HG03108 (cell line): Measurements from ENCODE around the gene CANT1.
A peak's percentile ranks its signal among the peaks of the same experiment; 100 is the strongest.

Experiments
- ATAC-seq: cut with Tn5 transposase; IDR thresholded peaks from one replicate; pipeline ENCODE4 v1.9.1; 2021; ENCODE audit warnings: moderate library complexity; ENCODE audit not compliant: unreplicated experiment

The CANT1 gene

DNA sequence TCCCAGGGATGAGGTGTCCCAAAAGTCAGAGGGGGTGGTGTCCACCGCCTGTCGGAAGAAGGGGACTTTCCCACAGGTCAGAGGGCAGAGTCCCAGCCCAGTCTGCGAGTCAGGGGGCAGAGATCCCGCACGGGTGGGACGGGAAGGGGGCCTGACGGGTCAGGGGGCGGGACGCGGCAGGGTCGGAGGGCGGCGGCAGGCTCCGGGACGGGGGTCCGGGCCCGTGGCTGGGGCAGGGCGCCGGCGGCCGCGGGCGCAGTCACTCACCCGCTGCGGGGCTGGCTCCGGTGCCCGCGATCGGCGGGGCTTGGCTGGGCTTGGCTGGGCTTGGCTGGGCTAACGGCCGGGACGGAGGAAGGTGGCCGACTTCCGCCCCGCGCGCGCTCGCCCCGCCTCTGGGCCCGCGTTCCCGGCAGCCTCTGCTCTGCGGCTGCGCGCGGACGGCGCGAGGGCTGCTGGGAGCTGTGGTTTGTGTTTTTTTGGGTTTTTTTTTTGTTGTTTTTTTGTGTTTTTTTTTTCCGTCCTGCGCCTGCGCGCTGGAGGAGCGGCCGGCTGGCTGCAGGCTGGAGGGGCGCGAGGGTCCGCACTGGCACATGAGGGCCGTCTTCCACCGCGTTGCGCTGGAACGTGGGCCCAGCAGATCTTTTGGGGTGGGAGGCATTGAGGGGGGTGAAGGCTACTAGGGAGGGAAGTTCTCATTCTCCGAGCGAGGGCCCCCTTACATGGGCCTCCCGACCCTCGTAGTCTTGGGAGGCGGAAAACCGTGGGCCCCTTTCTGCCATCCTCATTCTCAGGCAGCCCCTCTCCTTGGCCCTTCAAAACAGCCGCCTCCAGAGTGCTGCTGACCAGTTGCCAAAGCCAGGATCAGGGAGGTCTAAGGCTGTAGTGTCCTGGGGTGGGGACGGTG is at the start of gene CANT1:
Gene CANT1 (minus strand): TSS at position 368 of the 907 bp plus-strand sequence. CDS start 12,142 bp downstream, outside the sequence.
- peak; percentile 89 for ATAC-seq

DNA sequence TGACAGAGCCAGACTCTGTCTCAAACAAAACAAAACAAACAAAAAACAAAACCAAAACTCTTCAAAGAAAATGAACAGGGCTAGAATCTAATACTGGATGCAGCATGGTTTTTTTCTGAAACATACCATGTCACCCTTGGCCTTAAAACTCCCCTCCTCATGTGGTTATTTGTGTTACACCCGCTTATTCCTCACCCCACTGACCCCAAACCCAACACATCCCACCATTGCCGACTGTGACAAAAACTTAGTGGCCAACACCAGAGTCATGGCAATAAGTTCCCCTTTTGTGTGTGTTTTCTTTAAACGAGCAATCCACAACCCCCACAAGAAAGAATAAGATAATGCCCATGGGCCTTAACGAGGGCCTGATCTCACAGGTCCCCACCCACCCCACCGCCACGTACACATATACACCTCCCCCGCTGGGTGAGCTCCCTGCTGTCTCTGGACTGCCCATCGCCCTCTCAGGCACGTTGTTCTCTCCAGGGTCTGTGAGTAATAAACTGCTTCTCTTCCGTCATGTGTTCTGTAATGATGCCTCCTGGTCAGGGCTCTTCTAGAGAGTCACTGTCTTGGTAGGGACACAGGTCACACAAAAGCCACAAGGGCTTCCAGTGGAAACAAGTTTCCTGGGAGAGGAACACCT is 48.3 kb upstream of the CANT1 start:
- no peak for ATAC-seq

DNA sequence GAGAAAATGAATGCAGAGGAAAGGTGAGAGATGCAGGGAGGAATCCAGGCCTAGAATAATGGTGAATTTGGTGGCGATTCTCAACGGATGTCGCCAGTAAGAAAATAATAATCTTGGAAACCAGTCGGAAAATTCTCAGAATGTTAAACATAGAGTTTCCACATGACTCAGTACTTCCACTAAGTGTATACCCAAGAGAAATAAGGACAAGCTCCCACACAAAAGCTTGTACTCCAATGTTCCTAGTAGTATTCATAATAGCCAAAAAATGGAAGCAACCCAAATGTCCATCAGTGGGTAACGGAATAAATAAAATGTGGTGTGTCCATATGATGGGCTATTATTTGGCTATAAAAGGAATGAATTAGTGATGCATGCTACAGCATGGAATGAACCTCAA is 45.6 kb upstream of the CANT1 start:
- no peak for ATAC-seq

DNA sequence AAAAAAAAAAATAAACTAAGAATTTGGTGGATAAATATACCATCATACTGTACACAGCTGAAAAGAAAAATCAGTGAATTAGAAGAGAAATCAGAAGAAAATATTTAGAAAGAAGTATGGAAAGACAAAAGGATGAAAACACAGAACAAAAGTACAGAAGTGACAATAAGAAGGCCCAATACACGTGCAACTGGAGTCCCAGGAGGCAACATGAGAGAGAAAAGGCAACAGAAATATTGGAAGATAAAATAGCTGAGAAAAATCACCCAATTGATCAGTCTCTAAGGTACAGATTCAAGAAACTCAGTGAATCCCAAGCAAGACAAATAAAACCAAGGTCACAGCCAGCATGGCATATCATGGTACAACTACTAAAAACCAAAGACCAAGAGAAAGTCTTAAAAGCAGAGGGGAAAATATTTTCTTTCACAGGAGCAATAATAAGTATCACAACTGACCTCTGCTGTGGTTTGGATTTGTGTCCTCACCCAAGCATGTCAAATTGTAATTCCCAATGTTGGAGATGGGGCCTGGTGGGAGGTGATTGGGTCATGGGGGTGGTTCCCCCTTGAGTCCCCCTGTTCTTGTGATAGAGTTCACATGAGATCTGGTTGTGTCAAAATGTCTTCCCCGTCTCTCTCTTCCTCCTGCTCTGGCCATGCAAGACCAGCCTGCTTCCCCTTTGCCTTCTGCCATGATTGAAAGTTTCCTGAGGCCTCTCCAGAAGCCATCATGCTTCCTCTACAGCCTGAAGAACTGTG is 44.8 kb upstream of the CANT1 start:
- no peak for ATAC-seq

DNA sequence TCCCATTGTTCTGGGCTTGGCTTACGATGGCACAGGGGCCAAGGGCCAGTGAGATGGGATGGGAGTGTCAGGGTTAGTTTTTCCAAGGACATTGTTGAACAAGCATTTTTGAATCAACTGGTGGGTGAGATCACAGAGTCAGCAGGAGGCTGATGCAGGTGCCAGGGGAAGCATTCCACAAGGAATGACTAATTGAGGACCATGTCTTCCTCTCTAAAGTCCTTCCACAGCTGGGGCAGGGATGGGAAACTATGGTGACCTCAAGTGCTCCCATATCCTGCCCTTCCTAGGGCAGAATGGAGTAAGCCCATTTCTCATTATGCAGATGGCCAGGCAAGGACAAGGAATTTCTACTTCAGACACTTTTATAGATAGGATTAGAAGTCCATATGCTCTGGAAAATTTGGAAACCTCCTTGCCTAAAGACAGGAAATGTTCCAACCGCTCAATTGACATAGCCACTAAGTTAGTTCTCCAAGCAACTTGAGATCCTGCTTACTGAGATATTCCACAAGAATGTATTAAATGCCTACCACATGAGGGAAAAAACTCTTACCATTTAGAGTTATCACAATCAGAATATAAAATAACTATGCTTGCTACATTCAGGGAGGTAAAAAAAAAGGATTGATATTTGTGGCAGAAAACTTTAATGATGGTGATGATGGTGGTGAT is 43.8 kb upstream of the CANT1 start:
- ATAC-seq, result no peak

DNA sequence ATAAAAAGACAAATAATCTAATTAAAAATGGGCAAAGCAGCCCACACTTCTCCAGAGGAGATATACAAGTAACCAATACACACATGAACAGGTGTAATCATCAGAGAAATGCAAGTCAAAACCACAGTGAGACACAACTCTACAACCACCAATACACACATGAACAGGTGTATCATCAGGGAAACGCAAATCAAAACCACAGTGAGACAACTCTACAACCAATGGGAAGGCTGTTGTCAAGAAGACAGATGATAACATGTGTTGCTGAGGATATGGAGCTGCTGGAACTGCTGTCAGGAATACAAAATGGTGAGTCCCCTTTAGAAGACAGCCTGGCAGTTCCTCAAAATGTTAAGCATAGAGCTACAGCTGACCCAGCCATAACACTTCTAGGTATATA is 42.6 kb upstream of the CANT1 start:
- ATAC-seq, result no peak

DNA sequence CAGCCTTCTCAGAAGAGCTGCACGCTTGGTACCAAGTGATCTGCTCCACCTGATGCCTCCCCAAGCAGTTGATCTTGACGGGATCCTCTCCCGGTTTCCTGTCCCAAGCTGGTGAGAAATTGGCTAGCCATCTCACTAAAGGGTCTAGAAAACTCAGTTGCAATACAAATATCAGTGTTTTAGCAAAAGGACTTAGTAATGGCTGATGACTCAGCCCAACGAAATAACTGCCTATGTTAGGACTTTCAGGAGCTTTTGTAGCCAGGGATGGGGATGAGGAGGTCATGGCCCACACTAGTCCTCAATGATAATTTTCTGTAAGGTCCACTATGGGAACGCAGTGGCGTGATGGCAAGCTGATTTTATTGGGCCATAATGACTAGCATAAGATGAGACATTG is 41.7 kb upstream of the CANT1 start:
- no peak for ATAC-seq

DNA sequence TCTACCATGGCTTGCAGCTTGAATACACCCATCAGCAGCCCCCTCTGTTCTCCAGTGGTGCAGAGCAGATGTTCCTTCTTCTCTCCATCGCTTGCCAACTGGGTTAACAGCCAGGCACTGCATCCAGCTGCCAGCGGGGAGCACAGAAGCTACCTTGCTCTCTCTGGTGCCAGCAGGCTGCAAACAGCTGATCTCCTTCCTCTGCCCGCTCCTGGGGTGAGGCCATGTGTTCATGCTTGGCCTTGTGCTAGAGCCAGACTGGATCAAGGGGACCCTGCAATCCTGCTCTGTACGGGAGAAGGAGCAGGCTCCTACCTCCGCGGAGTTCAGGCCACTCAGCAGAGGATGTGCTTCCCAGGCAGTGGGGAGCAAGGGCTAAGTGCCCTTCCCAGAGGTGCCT is 41.0 kb upstream of the CANT1 start:
- no peak for ATAC-seq

DNA sequence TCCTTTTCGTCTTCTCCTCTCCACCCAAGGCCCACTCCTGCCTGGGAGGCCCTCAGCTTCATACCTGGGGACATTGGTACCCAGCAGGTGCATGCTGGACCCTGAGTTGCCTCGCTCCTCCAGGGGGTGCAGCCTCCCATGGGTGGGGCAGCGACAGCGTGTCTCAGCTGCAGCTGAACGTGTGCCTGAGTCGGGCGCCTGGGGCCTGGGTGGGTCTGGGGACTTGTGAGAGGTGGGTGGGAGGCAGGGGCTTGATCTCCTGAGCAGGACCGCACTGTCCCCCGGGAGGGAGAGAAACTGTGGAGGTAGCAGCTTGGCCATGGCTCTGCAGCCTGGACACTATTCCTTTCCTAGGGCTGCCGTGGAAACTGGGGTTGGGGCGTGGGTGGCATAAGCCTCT is 40.3 kb upstream of the CANT1 start:
- ATAC-seq, result no peak

DNA sequence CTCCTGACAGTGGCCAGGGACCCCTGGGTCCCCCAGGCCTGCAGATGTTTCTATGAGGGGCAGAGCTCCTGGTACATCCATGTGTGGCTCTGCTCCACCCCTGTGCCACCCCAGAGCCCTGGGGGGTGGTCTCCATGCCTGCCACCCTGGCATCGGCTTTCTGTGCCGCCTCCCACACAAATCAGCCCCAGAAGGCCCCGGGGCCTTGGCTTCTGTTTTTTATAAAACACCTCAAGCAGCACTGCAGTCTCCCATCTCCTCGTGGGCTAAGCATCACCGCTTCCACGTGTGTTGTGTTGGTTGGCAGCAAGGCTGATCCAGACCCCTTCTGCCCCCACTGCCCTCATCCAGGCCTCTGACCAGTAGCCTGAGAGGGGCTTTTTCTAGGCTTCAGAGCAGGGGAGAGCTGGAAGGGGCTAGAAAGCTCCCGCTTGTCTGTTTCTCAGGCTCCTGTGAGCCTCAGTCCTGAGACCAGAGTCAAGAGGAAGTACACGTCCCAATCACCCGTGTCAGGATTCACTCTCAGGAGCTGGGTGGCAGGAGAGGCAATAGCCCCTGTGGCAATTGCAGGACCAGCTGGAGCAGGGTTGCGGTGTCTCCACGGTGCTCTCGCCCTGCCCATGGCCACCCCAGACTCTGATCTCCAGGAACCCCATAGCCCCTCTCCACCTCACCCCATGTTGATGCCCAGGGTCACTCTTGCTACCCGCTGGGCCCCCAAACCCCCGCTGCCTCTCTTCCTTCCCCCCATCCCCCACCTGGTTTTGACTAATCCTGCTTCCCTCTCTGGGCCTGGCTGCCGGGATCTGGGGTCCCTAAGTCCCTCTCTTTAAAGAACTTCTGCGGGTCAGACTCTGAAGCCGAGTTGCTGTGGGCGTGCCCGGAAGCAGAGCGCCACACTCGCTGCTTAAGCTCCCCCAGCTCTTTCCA is 39.5 kb upstream of the CANT1 start:
- ATAC-seq, result no peak

DNA sequence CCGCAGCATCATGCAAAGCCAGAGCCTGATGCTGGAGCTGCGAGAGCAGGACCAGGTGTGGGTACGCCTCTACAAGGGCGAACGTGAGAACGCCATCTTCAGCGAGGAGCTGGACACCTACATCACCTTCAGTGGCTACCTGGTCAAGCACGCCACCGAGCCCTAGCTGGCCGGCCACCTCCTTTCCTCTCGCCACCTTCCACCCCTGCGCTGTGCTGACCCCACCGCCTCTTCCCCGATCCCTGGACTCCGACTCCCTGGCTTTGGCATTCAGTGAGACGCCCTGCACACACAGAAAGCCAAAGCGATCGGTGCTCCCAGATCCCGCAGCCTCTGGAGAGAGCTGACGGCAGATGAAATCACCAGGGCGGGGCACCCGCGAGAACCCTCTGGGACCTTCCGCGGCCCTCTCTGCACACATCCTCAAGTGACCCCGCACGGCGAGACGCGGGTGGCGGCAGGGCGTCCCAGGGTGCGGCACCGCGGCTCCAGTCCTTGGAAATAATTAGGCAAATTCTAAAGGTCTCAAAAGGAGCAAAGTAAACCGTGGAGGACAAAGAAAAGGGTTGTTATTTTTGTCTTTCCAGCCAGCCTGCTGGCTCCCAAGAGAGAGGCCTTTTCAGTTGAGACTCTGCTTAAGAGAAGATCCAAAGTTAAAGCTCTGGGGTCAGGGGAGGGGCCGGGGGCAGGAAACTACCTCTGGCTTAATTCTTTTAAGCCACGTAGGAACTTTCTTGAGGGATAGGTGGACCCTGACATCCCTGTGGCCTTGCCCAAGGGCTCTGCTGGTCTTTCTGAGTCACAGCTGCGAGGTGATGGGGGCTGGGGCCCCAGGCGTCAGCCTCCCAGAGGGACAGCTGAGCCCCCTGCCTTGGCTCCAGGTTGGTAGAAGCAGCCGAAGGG is 38.6 kb upstream of the CANT1 start:
- ATAC-seq, result no peak

DNA sequence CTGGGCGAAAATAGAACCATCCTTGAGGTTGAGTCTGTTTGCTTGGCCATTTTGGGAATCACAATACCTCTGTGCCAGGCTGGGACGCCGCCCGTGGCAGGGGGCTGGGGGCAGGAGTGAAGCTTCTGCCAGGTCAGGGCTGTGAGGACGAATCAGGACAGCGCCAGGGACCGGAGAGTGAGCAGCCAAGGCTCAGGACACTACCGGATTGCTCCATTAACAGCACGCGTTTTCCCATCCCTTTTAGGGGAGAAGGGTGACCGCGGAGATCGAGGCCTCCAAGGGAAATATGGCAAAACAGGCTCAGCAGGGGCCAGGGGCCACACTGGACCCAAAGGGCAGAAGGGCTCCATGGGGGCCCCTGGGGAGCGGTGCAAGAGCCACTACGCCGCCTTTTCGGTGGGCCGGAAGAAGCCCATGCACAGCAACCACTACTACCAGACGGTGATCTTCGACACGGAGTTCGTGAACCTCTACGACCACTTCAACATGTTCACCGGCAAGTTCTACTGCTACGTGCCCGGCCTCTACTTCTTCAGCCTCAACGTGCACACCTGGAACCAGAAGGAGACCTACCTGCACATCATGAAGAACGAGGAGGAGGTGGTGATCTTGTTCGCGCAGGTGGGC is 37.8 kb upstream of the CANT1 start:
- ATAC-seq, result no peak

DNA sequence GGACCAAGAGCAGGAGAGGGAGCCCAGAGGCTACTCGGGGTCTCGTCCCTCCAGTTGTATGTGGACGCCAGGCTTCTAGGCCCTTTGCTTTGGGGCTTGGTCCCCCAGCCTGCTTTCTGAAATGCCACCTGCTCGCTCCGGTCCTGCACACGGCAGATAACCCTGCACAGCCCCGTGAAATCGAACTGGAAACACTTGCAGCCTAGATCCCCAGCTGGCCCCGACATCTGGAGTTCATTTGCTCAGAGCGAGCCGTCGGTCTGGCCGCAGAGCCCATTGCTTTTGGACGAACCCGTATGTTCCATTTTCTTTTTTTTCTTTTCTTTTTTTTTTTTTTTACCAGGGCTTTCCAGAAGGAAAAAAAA is 37.3 kb upstream of the CANT1 start:
- ATAC-seq, result no peak

DNA sequence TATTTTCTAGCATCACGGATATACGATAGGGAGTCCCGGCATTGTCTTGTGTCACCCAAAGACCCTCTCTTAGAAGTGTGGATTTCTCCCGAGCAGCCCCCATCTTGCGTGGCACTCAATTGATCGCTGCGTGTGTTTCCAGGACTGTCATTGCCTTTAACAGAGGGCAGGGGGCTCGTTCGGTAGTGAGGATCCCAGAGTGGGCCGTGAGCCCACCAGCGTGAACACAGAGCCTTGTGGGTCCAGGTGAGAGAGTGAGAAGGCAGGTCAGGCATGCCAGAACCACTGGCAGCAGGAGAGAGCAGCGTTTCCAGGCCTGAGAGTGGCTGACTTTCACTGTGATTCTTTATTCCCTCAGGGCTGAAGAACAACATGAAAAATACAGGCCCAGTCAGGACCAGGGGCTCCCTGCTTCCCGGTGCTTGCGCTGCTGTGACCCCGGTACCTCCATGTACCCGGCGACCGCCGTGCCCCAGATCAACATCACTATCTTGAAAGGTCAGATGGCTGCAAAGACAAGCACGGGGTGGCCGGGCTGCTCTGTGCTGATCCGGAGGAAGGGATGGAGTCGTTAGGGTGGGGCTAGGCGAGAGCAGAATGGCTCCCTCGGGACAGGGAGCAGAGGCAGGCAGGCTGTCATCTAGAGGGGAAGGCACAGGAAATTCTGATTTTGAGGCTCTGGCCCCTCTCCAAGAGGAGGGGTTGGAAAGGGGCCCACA is 36.8 kb upstream of the CANT1 start:
- no peak for ATAC-seq

DNA sequence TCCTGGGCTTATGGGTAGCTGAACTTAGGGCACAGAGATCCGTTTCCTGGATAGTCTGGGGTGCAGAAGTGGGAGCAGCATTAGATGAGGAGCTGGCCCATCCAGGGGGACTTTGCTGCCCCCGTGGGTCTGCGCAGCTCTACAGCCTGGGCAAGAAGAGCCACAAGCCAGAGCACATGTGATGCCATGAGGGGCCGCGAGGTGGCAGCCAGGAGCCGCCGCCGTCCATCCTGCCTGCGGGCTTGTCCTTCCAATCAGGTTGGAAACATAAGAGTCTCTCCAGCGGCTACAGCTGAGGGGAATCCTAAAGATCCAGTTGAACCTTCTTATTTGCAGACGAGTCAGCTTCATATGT is 36.3 kb upstream of the CANT1 start:
- no peak for ATAC-seq

DNA sequence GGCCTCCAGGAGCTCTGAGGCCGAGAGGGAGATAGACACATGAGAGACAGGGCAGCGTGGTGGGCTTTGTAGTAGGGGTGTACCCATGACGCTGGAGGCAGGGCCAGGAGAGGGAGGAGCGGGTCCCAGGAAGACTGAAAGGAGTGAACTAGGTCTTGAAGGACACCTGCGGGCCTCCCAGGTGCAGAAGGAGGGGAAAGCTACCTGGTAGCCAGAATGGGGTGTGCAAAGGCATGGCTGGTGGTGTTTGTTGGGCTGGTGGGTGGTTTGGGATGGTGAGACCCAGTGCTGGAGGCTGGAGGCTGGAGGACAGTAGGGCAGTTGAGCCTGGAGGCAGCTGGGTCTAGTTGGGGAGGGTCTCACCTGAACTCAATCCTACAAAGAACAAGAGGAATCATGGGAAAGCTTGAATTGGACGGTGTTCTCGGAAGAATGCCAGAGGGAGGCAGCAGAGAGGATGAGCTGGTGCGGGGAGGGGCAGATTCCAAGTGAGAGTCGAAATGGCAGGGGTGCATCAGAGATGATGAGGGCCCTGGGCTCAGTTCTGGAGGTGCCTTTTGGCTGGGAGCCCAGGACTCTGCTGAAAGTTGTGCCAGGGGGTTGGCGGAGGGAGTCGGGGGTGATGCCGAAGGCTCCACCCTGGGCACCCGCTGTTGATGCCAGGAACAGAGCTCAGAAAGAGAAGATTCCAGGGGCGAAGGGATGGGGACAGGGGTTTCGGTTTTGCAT is 35.6 kb upstream of the CANT1 start:
- no peak for ATAC-seq

DNA sequence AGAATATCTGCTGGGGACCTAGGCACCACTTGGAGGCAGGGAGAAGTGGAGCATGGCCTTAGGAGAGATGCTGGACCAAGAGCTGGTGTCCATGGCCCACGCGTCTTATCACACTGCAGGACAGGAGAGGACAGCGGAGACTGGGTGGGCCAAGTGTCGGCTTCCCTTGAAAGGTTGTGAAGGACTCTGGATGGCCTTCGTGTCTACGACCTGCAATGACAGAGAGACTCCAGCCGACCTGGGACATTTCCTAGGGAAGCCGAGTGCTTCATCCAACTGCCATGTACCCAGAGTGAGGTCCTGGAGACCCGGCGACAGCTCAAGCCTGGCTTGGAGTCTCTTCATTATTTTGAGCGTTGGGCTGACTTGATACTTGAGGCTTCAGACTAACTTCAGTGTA is 34.9 kb upstream of the CANT1 start:
- no peak for ATAC-seq
